Measurements from ENCODE around the gene COL24A1.

The COL24A1 gene

DNA sequence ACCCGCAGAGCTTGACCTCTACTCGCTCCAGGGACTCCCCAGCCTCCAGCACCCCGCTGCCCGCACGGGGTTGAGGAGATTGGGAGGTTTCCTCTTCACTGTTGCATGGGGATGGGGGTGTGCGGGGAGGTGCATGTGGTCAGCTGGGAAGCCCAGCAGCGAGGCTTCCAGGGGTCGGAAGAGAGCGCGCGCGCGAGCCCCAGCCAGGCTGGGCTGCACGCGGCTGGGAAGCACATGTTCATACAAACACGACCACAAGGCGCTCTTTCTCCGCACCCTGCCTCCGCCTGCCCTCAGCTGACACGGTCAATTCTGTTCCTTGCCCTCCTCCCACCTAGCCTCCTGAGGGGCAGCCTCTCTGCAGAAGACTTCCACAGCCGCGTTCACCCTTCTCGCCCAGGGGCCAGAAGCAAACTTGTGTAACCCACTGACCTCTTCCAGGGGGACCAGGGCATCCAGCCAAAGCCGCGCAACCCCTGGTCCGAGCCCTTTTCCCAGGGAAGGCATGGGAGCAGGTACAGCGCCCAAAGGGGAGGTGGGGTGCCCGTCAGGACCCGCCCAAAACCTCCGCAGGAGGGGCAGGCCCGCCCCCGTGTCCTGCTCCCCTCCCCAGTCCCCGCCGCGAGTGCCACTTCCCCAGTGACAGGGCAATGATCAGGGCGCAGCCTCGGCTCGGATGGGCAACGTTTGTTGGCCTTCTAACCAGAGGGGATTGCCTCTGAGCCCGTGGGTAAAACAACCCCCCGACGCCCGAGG lies 1.3 kb downstream of the COL24A1 start:
- H3K27me3 ChIP-seq (ENCODE audit: insufficient read depth, low read length) = no peaks in the 10 kb centered on the region
- H3K36me3 ChIP-seq (ENCODE audit: insufficient read depth, low read length) = no peaks in the 10 kb centered on the region
- H3K9me3 ChIP-seq (ENCODE audit: low read length) = no peaks in the 10 kb centered on the region
- TF ChIP-seq, protein P1, sequence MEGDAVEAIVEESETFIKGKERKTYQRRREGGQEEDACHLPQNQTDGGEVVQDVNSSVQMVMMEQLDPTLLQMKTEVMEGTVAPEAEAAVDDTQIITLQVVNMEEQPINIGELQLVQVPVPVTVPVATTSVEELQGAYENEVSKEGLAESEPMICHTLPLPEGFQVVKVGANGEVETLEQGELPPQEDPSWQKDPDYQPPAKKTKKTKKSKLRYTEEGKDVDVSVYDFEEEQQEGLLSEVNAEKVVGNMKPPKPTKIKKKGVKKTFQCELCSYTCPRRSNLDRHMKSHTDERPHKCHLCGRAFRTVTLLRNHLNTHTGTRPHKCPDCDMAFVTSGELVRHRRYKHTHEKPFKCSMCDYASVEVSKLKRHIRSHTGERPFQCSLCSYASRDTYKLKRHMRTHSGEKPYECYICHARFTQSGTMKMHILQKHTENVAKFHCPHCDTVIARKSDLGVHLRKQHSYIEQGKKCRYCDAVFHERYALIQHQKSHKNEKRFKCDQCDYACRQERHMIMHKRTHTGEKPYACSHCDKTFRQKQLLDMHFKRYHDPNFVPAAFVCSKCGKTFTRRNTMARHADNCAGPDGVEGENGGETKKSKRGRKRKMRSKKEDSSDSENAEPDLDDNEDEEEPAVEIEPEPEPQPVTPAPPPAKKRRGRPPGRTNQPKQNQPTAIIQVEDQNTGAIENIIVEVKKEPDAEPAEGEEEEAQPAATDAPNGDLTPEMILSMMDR (IDR thresholded peaks at IDR 0.05; ENCODE audit: low read length) = no peak
- TF ChIP-seq EZH2 (IDR thresholded peaks at IDR 0.05; ENCODE audit: borderline replicate concordance, low read length) = no peak
- no peak overlapping the region for H3K4me3 ChIP-seq (ENCODE audit: low read depth, low read length, poor library complexity, severe bottlenecking)
- H3K4me1 ChIP-seq (ENCODE audit: insufficient read depth, low read length, severe bottlenecking) = no peaks in the 10 kb centered on the region
- no peaks in the 10 kb centered on the region for H3K9me2 ChIP-seq (ENCODE audit: low read depth, low read length)
- H3K79me2 ChIP-seq (ENCODE audit: insufficient read depth, low read length) = no peaks in the 10 kb centered on the region
- H3F3A ChIP-seq (ENCODE audit: insufficient read depth, low read length) = no peaks in the 10 kb centered on the region
- no peak overlapping the region for H2AFZ ChIP-seq (ENCODE audit: low read length)
- no peaks in the 10 kb centered on the region for H4K20me1 ChIP-seq (ENCODE audit: insufficient read depth, low read length)
- H3K27ac ChIP-seq (ENCODE audit: low read depth, low read length, poor library complexity, severe bottlenecking) = no peak overlapping the region
- no peak overlapping the region for H3K9ac ChIP-seq (ENCODE audit: low read length)
- H3K4me2 ChIP-seq (ENCODE audit: low read length) = no peak overlapping the region

GRCh38 chr1:86154571-86155050 lies 2.0 kb downstream of the COL24A1 start:
- Histone ChIP-seq H3K9me3 (ENCODE audit: low read length) (no peaks in the 10 kb centered on the region), H3K9me2 (ENCODE audit: low read depth, low read length) (no peaks in the 10 kb centered on the region), H3K27ac (ENCODE audit: low read depth, low read length, poor library complexity, severe bottlenecking) (no peak overlapping the region), H3F3A (ENCODE audit: insufficient read depth, low read length) (no peaks in the 10 kb centered on the region), H3K36me3 (ENCODE audit: insufficient read depth, low read length) (no peaks in the 10 kb centered on the region), H3K79me2 (ENCODE audit: insufficient read depth, low read length) (no peaks in the 10 kb centered on the region), H3K4me3 (ENCODE audit: low read depth, low read length, poor library complexity, severe bottlenecking) (no peak overlapping the region), H3K4me1 (ENCODE audit: insufficient read depth, low read length, severe bottlenecking) (no peaks in the 10 kb centered on the region), H3K9ac (ENCODE audit: low read length) (no peak overlapping the region), H4K20me1 (ENCODE audit: insufficient read depth, low read length) (no peaks in the 10 kb centered on the region), H2AFZ (ENCODE audit: low read length) (no peak overlapping the region), H3K4me2 (ENCODE audit: low read length) (no peak overlapping the region), H3K27me3 (ENCODE audit: insufficient read depth, low read length) (no peaks in the 10 kb centered on the region)
- TF ChIP-seq EZH2 (IDR thresholded peaks at IDR 0.05; ENCODE audit: borderline replicate concordance, low read length) = no peak
- TF ChIP-seq, protein P1 (IDR thresholded peaks at IDR 0.05; ENCODE audit: low read length) = no peak

DNA sequence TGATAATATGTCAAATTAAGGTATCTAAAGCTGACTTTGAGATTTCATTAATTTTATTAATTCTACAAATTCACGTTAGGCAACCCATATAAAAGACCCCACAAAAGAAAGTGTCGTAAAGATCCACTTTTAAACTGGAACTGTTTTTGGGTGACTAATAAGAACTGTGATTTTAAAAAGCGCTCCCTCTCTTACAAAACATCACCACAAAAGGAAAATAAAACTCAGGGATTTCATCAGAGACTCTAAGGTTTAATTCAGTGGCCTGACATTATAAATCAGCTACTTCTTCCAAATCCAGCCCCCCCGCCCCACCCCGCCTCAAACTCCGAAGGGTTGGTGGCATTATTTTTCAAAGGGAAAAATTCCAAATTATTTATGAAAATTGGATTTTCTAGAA lies 2.7 kb downstream of the COL24A1 start:
- Histone ChIP-seq H3K9me3 (ENCODE audit: low read length) (no peaks in the 10 kb centered on the region), H3K79me2 (ENCODE audit: insufficient read depth, low read length) (no peaks in the 10 kb centered on the region), H3K9ac (ENCODE audit: low read length) (no peak overlapping the region), H2AFZ (ENCODE audit: low read length) (no peak overlapping the region), H3K27ac (ENCODE audit: low read depth, low read length, poor library complexity, severe bottlenecking) (no peak overlapping the region), H3K4me3 (ENCODE audit: low read depth, low read length, poor library complexity, severe bottlenecking) (no peak overlapping the region), H3K36me3 (ENCODE audit: insufficient read depth, low read length) (no peaks in the 10 kb centered on the region), H3K27me3 (ENCODE audit: insufficient read depth, low read length) (no peaks in the 10 kb centered on the region), H4K20me1 (ENCODE audit: insufficient read depth, low read length) (no peaks in the 10 kb centered on the region), H3K9me2 (ENCODE audit: low read depth, low read length) (no peaks in the 10 kb centered on the region), H3F3A (ENCODE audit: insufficient read depth, low read length) (no peaks in the 10 kb centered on the region), H3K4me2 (ENCODE audit: low read length) (no peak overlapping the region), H3K4me1 (ENCODE audit: insufficient read depth, low read length, severe bottlenecking) (no peaks in the 10 kb centered on the region)
- TF ChIP-seq, protein P1 (IDR thresholded peaks at IDR 0.05; ENCODE audit: low read length) = no peak
- no peak for TF ChIP-seq EZH2 (IDR thresholded peaks at IDR 0.05; ENCODE audit: borderline replicate concordance, low read length)

Measured in OCI-LY1 (cell line).